Measurements from ENCODE around the gene RRP12.

DNA sequence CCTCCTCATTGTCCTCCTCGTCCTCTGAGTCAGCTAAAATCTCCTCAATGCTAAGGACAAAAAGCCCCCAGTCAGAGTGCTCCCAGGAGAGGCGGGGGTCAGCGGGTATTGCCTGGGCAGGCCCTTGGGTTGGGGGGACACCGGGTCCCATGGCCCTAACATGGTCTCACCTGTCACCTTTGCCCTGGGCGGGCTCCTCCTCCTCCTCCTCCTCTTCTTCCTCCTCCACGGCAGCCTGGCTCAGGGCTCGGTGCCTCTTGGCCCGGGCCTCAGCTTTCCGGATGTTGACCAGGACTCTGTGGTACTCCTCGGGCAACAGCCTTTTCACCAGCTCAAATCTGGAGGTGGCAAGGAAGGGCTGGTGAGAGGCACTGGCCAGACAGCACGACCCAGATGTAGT is 34.6 kb downstream of the RRP12 start:
- TF ChIP-seq, protein P1, sequence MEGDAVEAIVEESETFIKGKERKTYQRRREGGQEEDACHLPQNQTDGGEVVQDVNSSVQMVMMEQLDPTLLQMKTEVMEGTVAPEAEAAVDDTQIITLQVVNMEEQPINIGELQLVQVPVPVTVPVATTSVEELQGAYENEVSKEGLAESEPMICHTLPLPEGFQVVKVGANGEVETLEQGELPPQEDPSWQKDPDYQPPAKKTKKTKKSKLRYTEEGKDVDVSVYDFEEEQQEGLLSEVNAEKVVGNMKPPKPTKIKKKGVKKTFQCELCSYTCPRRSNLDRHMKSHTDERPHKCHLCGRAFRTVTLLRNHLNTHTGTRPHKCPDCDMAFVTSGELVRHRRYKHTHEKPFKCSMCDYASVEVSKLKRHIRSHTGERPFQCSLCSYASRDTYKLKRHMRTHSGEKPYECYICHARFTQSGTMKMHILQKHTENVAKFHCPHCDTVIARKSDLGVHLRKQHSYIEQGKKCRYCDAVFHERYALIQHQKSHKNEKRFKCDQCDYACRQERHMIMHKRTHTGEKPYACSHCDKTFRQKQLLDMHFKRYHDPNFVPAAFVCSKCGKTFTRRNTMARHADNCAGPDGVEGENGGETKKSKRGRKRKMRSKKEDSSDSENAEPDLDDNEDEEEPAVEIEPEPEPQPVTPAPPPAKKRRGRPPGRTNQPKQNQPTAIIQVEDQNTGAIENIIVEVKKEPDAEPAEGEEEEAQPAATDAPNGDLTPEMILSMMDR (IDR thresholded peaks at IDR 0.05) = no peak
- TF ChIP-seq POLR2A (IDR thresholded peaks at IDR 0.05) = no peak
